Gastrocnemius medialis (tissue), 4 donors: ENCODE results near the gene SLC25A11.

Source experiments
- CTCF ChIP-seq, 5 experiments: fragments of 450-650 bp in 3 of 5; fragments of 200-600 bp in 2 of 5; sonication (generic) in 2 of 5; IDR thresholded peaks in 4 of 5; conservative IDR thresholded peaks in 1 of 5; 1 replicate in 4 of 5; 2 replicates in 1 of 5; pipeline ENCODE4 v1.5.1; 2016 to 2019; ENCODE audit warnings: antibody characterized with exemption in 5 of 5, mild to moderate bottlenecking in 3 of 5, moderate library complexity in 3 of 5
- POLR2A ChIP-seq, 2 donors: fragments of 450-650 bp; IDR thresholded peaks; one replicate each; pipeline ENCODE4 v1.6.1; 2017; ENCODE audit warnings: antibody characterized with exemption in 2 of 2, mild to moderate bottlenecking in 2 of 2, moderate library complexity in 2 of 2

GRCh38 chr17:4899341-4900230, 40.3 kb downstream of the SLC25A11 start, which contains the start of gene C17orf107:
- TF ChIP-seq CTCF (IDR thresholded peaks at IDR 0.05 in 4 of 5, conservative IDR thresholded peaks at IDR 0.05 in 1 of 5) (no peak), POLR2A (IDR thresholded peaks at IDR 0.05) (no peak)
